ENCODE measurements around the gene DOCK1. TPM values are rescaled to one million over a fixed set of nuclear protein-coding genes. Genes with fewer than 3 reads are reported as not detected.

Gene DOCK1
- polyA plus RNA-seq, 1 donor from 2014 or later: 2.7 TPM

DNA sequence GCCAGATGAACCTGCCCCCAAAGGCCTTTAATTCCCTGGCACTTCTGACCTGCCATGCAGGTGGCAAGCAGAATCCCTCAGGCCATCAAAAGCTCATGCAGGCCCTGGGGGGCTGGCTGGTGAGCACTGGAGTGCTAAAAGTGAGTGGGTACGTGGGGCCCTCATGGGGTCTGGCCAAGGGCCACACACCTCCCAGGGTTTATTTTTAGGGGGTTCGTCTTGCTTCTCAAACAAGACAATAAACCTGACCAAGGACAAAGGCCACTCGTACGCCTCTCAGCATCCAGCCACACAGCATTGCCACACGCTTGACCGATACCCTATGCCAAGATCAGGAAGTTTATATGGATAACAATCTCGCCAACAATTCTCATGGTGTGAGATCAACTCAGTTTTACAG, 33.1 kb upstream of the DOCK1 start:
- no peak overlapping the region for H3K4me2 ChIP-seq (ENCODE audit: low read length)
- H3F3A ChIP-seq (ENCODE audit: insufficient read depth, low read length, poor library complexity, severe bottlenecking): no peaks in the 10 kb centered on the region
- H3K9me3 ChIP-seq (ENCODE audit: low read length): no peaks in the 10 kb centered on the region
- no peaks in the 10 kb centered on the region for H3K27me3 ChIP-seq (ENCODE audit: insufficient read depth, low read depth, low read length)
- no peaks in the 10 kb centered on the region for H4K20me1 ChIP-seq (ENCODE audit: insufficient read depth)
- H3K79me2 ChIP-seq (replicated peaks; ENCODE audit: insufficient read depth, low read length): no peaks in the 10 kb centered on the region
- no peak overlapping the region for H3K27ac ChIP-seq (ENCODE audit: low read length)
- H3K9me2 ChIP-seq (ENCODE audit: insufficient read depth, low read length): no peaks in the 10 kb centered on the region
- no peak for TF ChIP-seq EP300 (conservative IDR thresholded peaks at IDR 0.05; ENCODE audit: poor library complexity, severe bottlenecking)
- no peak for TF ChIP-seq TAF1 (IDR thresholded peaks at IDR 0.05; ENCODE audit: low read depth)
- no peak for TF ChIP-seq SMC3 (conservative IDR thresholded peaks at IDR 0.05; ENCODE audit: poor library complexity)
- no peak for TF ChIP-seq EZH2 (IDR thresholded peaks at IDR 0.05; ENCODE audit: borderline replicate concordance, insufficient read depth, low read length, poor library complexity, severe bottlenecking)
- TF ChIP-seq POLR2AphosphoS5 (IDR thresholded peaks at IDR 0.05): no peak
- TF ChIP-seq REST (IDR thresholded peaks at IDR 0.05; ENCODE audit: borderline replicate concordance): no peak
- TF ChIP-seq RAD21 (conservative IDR thresholded peaks at IDR 0.05): no peak
- no peak for TF ChIP-seq CTCF (IDR thresholded peaks at IDR 0.05; ENCODE audit: poor library complexity, severe bottlenecking)
- TF ChIP-seq MXI1 (conservative IDR thresholded peaks at IDR 0.05; ENCODE audit: poor library complexity, severe bottlenecking): no peak
- H3K36me3 ChIP-seq (ENCODE audit: insufficient read depth, low read length): no peaks in the 10 kb centered on the region
- H3K4me3 ChIP-seq (ENCODE audit: low read length): no peak overlapping the region
- H3K9ac ChIP-seq (ENCODE audit: low read length): no peak overlapping the region
- no peak overlapping the region for H2AFZ ChIP-seq (ENCODE audit: low read depth, low read length)

- H3K4me3 ChIP-seq (ENCODE audit: low read length): no peak overlapping the region
- no peak for TF ChIP-seq POLR2AphosphoS5 (IDR thresholded peaks at IDR 0.05)
- H3K9ac ChIP-seq (ENCODE audit: low read length): no peak overlapping the region
- H3K9me2 ChIP-seq (ENCODE audit: insufficient read depth, low read length): no peaks in the 10 kb centered on the region
- H2AFZ ChIP-seq (ENCODE audit: low read depth, low read length): no peak overlapping the region
- no peaks in the 10 kb centered on the region for H3K27me3 ChIP-seq (ENCODE audit: insufficient read depth, low read depth, low read length)
- no peak overlapping the region for H3K27ac ChIP-seq (ENCODE audit: low read length)
- H3K79me2 ChIP-seq (replicated peaks; ENCODE audit: insufficient read depth, low read length): no peaks in the 10 kb centered on the region
- no peaks in the 10 kb centered on the region for H3K9me3 ChIP-seq (ENCODE audit: low read length)
- no peak overlapping the region for H3K4me2 ChIP-seq (ENCODE audit: low read length)
- H3F3A ChIP-seq (ENCODE audit: insufficient read depth, low read length, poor library complexity, severe bottlenecking): no peaks in the 10 kb centered on the region
- H3K36me3 ChIP-seq (ENCODE audit: insufficient read depth, low read length): no peaks in the 10 kb centered on the region
- no peaks in the 10 kb centered on the region for H4K20me1 ChIP-seq (ENCODE audit: insufficient read depth)
Observed at GRCh38 chr10:126872768-126873167, 32.5 kb upstream of the DOCK1 start.

DNA sequence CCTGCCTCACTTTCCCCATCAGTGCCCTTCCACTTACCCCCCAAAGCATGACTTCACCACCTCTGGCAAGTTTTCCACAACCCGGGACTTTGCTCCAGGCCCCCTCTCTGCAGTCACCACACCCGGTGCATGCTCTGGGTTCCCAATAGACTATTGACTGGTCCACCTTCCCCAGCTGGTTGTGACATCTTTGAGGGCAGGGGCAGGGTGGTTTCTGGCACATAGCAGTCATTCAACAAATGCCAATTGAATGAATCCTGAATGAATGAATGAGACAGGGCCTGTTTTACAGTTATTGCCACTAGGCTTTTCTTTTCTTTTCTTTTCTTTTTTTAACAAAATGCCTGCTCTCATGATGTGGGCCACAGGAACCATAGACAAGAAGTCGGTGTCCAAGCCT, 28.8 kb upstream of the DOCK1 start:
- no peaks in the 10 kb centered on the region for H3K9me2 ChIP-seq (ENCODE audit: insufficient read depth, low read length)
- no peaks in the 10 kb centered on the region for H4K20me1 ChIP-seq (ENCODE audit: insufficient read depth)
- H3K9ac ChIP-seq (ENCODE audit: low read length): no peak overlapping the region
- no peaks in the 10 kb centered on the region for H3K27me3 ChIP-seq (ENCODE audit: insufficient read depth, low read depth, low read length)
- H2AFZ ChIP-seq (ENCODE audit: low read depth, low read length): no peak overlapping the region
- no peaks in the 10 kb centered on the region for H3F3A ChIP-seq (ENCODE audit: insufficient read depth, low read length, poor library complexity, severe bottlenecking)
- TF ChIP-seq REST (IDR thresholded peaks at IDR 0.05; ENCODE audit: borderline replicate concordance) (no peak), POLR2AphosphoS5 (IDR thresholded peaks at IDR 0.05) (no peak), TAF1 (IDR thresholded peaks at IDR 0.05; ENCODE audit: low read depth) (no peak)
- no peak overlapping the region for H3K4me3 ChIP-seq (ENCODE audit: low read length)
- no peak overlapping the region for H3K4me2 ChIP-seq (ENCODE audit: low read length)
- H3K9me3 ChIP-seq (ENCODE audit: low read length): no peaks in the 10 kb centered on the region
- H3K79me2 ChIP-seq (replicated peaks; ENCODE audit: insufficient read depth, low read length): no peaks in the 10 kb centered on the region
- no peak overlapping the region for H3K27ac ChIP-seq (ENCODE audit: low read length)
- no peaks in the 10 kb centered on the region for H3K36me3 ChIP-seq (ENCODE audit: insufficient read depth, low read length)

Data from neural cell (in vitro differentiated cells).